22Rv1 (cell line): ENCODE data around the gene MAEA.

ENCODE experiments used
- ZFX ChIP-seq: fragments of 450-650 bp; IDR thresholded peaks from 2 replicates; pipeline ENCODE4 v1.6.1; 2017; ENCODE audit warnings: antibody characterized with exemption, borderline replicate concordance
- TF ChIP-seq, protein P1 (sequence below): fragments of 450-650 bp; IDR thresholded peaks from 2 replicates; pipeline ENCODE4 v1.5.1; 2017; ENCODE audit warnings: mild to moderate bottlenecking

DNA sequence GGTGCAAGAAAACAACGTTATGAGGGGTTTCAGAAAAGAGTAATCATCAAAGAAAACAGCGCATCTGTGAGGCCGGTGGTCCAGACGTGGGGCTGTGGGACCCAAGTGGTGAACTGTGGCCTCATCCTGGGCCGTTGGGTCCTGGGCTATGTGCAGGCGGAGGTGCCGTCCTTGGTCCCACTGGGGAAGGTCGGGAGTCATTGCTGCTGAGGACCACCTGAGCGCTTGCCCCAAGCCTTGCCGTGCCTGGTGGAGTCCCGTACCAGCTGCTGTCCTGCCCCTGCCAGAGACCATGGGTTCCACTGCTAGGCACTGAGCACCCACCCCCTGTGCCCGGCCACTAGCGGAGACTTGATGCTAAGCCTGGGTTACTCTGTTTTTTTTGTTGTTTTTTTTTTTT, 31.8 kb downstream of the MAEA start:
- TF ChIP-seq, protein P1, sequence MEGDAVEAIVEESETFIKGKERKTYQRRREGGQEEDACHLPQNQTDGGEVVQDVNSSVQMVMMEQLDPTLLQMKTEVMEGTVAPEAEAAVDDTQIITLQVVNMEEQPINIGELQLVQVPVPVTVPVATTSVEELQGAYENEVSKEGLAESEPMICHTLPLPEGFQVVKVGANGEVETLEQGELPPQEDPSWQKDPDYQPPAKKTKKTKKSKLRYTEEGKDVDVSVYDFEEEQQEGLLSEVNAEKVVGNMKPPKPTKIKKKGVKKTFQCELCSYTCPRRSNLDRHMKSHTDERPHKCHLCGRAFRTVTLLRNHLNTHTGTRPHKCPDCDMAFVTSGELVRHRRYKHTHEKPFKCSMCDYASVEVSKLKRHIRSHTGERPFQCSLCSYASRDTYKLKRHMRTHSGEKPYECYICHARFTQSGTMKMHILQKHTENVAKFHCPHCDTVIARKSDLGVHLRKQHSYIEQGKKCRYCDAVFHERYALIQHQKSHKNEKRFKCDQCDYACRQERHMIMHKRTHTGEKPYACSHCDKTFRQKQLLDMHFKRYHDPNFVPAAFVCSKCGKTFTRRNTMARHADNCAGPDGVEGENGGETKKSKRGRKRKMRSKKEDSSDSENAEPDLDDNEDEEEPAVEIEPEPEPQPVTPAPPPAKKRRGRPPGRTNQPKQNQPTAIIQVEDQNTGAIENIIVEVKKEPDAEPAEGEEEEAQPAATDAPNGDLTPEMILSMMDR, result no peak
- TF ChIP-seq ZFX, result no peak
